Aorta (tissue), 5 donors: ENCODE data around the gene MPP2. TPM values are rescaled to one million over a fixed set of nuclear protein-coding genes. Genes with fewer than 3 reads are reported as not detected.

Experiments used
- ATAC-seq: fragments of 200-7000 bp; cut with Tn5 transposase; one replicate; pipeline ENCODE4 v1.9.1; 2022; ENCODE audit warnings: moderate library complexity; ENCODE audit not compliant: low FRiP score
- DNase-seq, 2 donors: peaks; one replicate each; pipeline ENCODE4 v3.0.0-alpha.2; 2020
- H3K27ac ChIP-seq, 2 donors: one replicate each; pipeline ENCODE4 v1.5.1; 2013; ENCODE audit warnings: low read length in 2 of 2, mild to moderate bottlenecking in 2 of 2, moderate library complexity in 2 of 2, control low read depth in 1 of 2, inconsistent platforms in 1 of 2, low read depth in 1 of 2
- H3K27me3 ChIP-seq, 2 donors: one replicate each; pipeline ENCODE4 v1.6.1; 2013; ENCODE audit warnings: control low read depth in 1 of 2, low read length in 1 of 2, mild to moderate bottlenecking in 1 of 2, moderate library complexity in 1 of 2; ENCODE audit not compliant: insufficient read depth in 2 of 2, control insufficient read depth in 1 of 2
- H3K36me3 ChIP-seq, 2 donors: one replicate each; pipeline ENCODE4 v1.6.1; 2013; ENCODE audit warnings: control low read depth in 1 of 2, low read length in 1 of 2, mild to moderate bottlenecking in 1 of 2; ENCODE audit not compliant: insufficient read depth in 2 of 2, control insufficient read depth in 1 of 2
- H3K4me1 ChIP-seq, 2 donors: one replicate each; pipeline ENCODE4 v1.6.1; 2013; ENCODE audit warnings: low read length in 2 of 2, control low read depth in 1 of 2, mild to moderate bottlenecking in 1 of 2, moderate library complexity in 1 of 2; ENCODE audit not compliant: insufficient read depth in 2 of 2, control insufficient read depth in 1 of 2
- H3K4me3 ChIP-seq, 2 donors: one replicate each; pipeline ENCODE4 v1.5.1; 2013; ENCODE audit warnings: low read length in 2 of 2, control low read depth in 1 of 2, mild to moderate bottlenecking in 1 of 2
- H3K9me3 ChIP-seq: one replicate; pipeline ENCODE4 v1.6.1; 2013; ENCODE audit warnings: mild to moderate bottlenecking, low read length; ENCODE audit not compliant: control insufficient read depth
- WGBS, 2 donors: extraction: QIAGEN DNeasy Blood & Tissue Kit; methylation state at CpG; one replicate each; pipeline ENCODE4 v1.1.7; 2013; 5-methylcytosine and 5-hydroxymethylcytosine counted together
- intact Hi-C, 2 donors: fragments of 100-400 bp; cut with DNase I; formaldehyde crosslinking; loops; one replicate each; pipeline versions ENCODE4 v1.14.2 to v1.15.0; 2022
- polyA plus RNA-seq, 2 donors: library from polyadenylated mRNA; stranded (reverse); fragments of 200-250 nt; gene quantifications; one replicate each; pipeline ENCODE4 v1.2.3, GENCODE V29; 2013
- total RNA-seq, 2 donors: library from RNA; stranded (reverse); fragmentation: NEBNext Ultra II Directional; extraction: Animal tissue kit (Norgen Biotek cat#: 25700); gene quantifications; one replicate each; pipeline ENCODE4 v1.2.1, GENCODE V29; 2021
- donor health status: healthy with polysubstance abuse.
- donor health status: Bipolar disorder and iron deficiency.
- donor health status: DM: no; HTN: no; CAD: no.
- donor health status: DM: no; HTN: no; CAD: no.
- donor health status: DM: yes; HTN: yes; CAD: no.

Gene MPP2
- total and polyA plus RNA-seq, 4 donors, result 1.4 to 14.2 (median 8.5) TPM

- Histone ChIP-seq H3K4me1 (no peaks in the 10 kb centered on the region), H3K27me3 (no peaks in the 10 kb centered on the region), H3K4me3 (no peak overlapping the region), H3K27ac (no peak overlapping the region), H3K36me3 (no peaks in the 10 kb centered on the region), H3K9me3 (no peaks in the 10 kb centered on the region)
- WGBS, 2 donors, result 73 to 74% methylated on average over 10 of the region's 10 CpGs
- DNase-seq (no peak), ATAC-seq (no peak)
- intact Hi-C loops, result no loop called here
These were observed 13.3 kb upstream of the MPP2 start for GRCh38 chr17:43920500-43921095.

- Histone ChIP-seq H3K27ac (no peak overlapping the region), H3K4me1 (no peaks in the 10 kb centered on the region), H3K36me3 (no peaks in the 10 kb centered on the region), H3K4me3 (no peak overlapping the region), H3K27me3 (no peaks in the 10 kb centered on the region), H3K9me3 (no peaks in the 10 kb centered on the region)
- WGBS, 2 donors, result 56 to 62% methylated on average over 13 of the region's 13 CpGs
- intact Hi-C loops, result no loop called here
- DNase-seq (no peak), ATAC-seq (no peak)
These were observed 10.7 kb upstream of the MPP2 start for GRCh38 chr17:43918026-43918389.

- Histone ChIP-seq H3K36me3 (no peaks in the 10 kb centered on the region), H3K4me1 (no peaks in the 10 kb centered on the region), H3K27ac (no peak overlapping the region), H3K9me3 (no peaks in the 10 kb centered on the region), H3K27me3 (no peaks in the 10 kb centered on the region), H3K4me3 (no peak overlapping the region)
- intact Hi-C loops, result no loop called here
- WGBS, 2 donors, result 6 to 8% methylated on average over 43 of the region's 43 CpGs
- ATAC-seq, result peak; percentile 68
- peak; percentile 72 to 88 for DNase-seq
These were observed 10.2 kb upstream of the MPP2 start for GRCh38 chr17:43917348-43918025.

GRCh38 chr17:43917016-43917347 lies 9.6 kb upstream of the MPP2 start:
- no peaks in the 10 kb centered on the region for H3K27me3 ChIP-seq
- H3K4me3 ChIP-seq, result no peak overlapping the region
- H3K27ac ChIP-seq, result no peak overlapping the region
- 73 to 76% methylated on average over 8 of the region's 8 CpGs for WGBS, 2 donors
- peak; percentile 33 for ATAC-seq
- no peaks in the 10 kb centered on the region for H3K4me1 ChIP-seq
- intact Hi-C loops, result no loop called here
- no peaks in the 10 kb centered on the region for H3K36me3 ChIP-seq
- no peaks in the 10 kb centered on the region for H3K9me3 ChIP-seq
- DNase-seq, result no peak

GRCh38 chr17:43916385-43916784 lies 9.0 kb upstream of the MPP2 start:
- intact Hi-C loops, result no loop called here
- H3K4me3 ChIP-seq, result no peak overlapping the region
- 80 to 84% methylated on average over 4 of the region's 4 CpGs for WGBS, 2 donors
- H3K4me1 ChIP-seq, result no peaks in the 10 kb centered on the region
- ATAC-seq (no peak), DNase-seq (no peak)
- no peaks in the 10 kb centered on the region for H3K9me3 ChIP-seq
- no peaks in the 10 kb centered on the region for H3K36me3 ChIP-seq
- no peaks in the 10 kb centered on the region for H3K27me3 ChIP-seq
- no peak overlapping the region for H3K27ac ChIP-seq

GRCh38 chr17:43915559-43915958 lies 8.2 kb upstream of the MPP2 start:
- WGBS, 2 donors, result 62 to 66% methylated on average over 3 of the region's 3 CpGs
- Histone ChIP-seq H3K27ac (no peak overlapping the region), H3K27me3 (no peaks in the 10 kb centered on the region), H3K36me3 (no peaks in the 10 kb centered on the region), H3K4me1 (no peaks in the 10 kb centered on the region), H3K4me3 (no peak overlapping the region), H3K9me3 (no peaks in the 10 kb centered on the region)
- no peak for ATAC-seq
- DNase-seq, result no peak
- intact Hi-C loops, result no loop called here

- no peaks in the 10 kb centered on the region for H3K27me3 ChIP-seq
- H3K9me3 ChIP-seq, result no peaks in the 10 kb centered on the region
- H3K4me3 ChIP-seq, result no peak overlapping the region
- intact Hi-C loops, result no loop called here
- no peak overlapping the region for H3K27ac ChIP-seq
- 57 to 58% methylated on average over 2 of the region's 2 CpGs for WGBS, 2 donors
- no peaks in the 10 kb centered on the region for H3K4me1 ChIP-seq
- ATAC-seq (no peak), DNase-seq (no peak)
- H3K36me3 ChIP-seq, result no peaks in the 10 kb centered on the region
These were observed 7.1 kb upstream of the MPP2 start for GRCh38 chr17:43914451-43914850.

DNA sequence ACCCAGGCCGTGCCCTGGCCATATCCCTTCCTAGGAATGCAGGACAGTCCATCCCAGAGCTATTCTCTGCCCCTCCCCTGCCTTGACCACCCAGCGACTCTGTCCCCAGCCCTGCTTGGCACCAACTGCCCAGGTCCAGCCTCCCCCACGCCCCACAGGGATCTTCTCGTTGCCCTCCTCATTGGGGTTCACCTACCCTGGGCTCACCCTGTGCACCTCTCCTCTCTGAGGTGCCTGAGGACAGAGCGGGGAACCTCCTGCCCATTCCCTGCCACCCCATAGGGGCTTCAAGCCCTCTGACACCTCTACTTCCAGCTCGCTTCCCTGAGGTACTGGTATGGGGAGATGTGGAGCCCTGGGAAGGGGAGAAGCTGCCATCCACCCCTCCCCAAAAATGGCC lies 6.2 kb upstream of the MPP2 start:
- no peak overlapping the region for H3K4me3 ChIP-seq
- H3K27ac ChIP-seq, result no peak overlapping the region
- no peaks in the 10 kb centered on the region for H3K27me3 ChIP-seq
- WGBS, 2 donors, result 72 to 73% methylated on average over 6 of the region's 6 CpGs
- DNase-seq (no peak), ATAC-seq (no peak)
- no peaks in the 10 kb centered on the region for H3K36me3 ChIP-seq
- no peaks in the 10 kb centered on the region for H3K4me1 ChIP-seq
- intact Hi-C loops, result no loop called here
- no peaks in the 10 kb centered on the region for H3K9me3 ChIP-seq

DNA sequence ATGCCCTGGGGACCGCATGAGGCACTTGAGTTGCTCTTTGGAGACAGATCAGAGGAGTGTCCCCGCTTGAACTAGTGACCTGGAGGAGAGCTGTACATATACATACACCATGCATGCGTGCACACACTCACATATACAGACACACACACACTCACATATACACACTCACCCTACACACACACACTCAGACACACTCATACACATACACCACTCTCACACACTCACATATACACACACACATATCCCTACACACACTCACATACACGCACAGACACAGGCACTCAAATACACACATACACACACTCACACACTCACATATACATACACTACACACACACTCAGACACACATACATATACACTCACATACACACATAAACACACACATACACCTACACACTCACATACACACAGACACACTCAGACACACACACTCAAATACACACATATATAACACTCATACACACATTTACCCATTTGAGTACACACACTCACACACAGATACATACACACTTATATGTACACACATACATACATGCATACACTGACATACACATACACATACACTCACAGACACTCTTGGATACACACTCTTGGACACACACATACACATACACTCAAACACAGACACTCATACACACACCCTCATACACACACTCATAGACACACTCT lies 5.4 kb upstream of the MPP2 start:
- ATAC-seq (no peak), DNase-seq (no peak)
- Histone ChIP-seq H3K9me3 (no peaks in the 10 kb centered on the region), H3K4me1 (no peaks in the 10 kb centered on the region), H3K4me3 (no peak overlapping the region), H3K36me3 (no peaks in the 10 kb centered on the region), H3K27ac (no peak overlapping the region), H3K27me3 (no peaks in the 10 kb centered on the region)
- WGBS, 2 donors, result 54 to 57% methylated on average over 4 of the region's 4 CpGs
- intact Hi-C loops, result no loop called here
